B cell (primary cell): ENCODE data around the gene REPS2. TPM values are rescaled to one million over a fixed set of nuclear protein-coding genes. Genes with fewer than 3 reads are reported as not detected.

ENCODE experiments used
- ATAC-seq: fragments of 200-7000 bp; cut with Tn5 transposase; one replicate; pipeline ENCODE4 v1.10.0; 2021; ENCODE audit warnings: low read depth, mild to moderate bottlenecking, moderate number of reproducible peaks, moderate library complexity
- CTCF ChIA-PET: fragments of 350-600 bp; sonication (Branson Sonifier 250); formaldehyde crosslinking; loops from one replicate; lab custom pipeline; 2021; ENCODE audit warnings: antibody characterized with exemption, inconsistent platforms; lab: Charles Lee
- POLR2A ChIA-PET: fragments of 350-600 bp; sonication (Branson Sonifier 250); formaldehyde crosslinking; loops from one replicate; lab custom pipeline; 2021; ENCODE audit warnings: antibody characterized with exemption; lab: Charles Lee
- DNase-seq: peaks from one replicate; pipeline ENCODE4 v3.0.0; 2013
- H2AFZ ChIP-seq: 2 replicates; pipeline ENCODE4 v1.6.1; 2012; ENCODE audit warnings: mild to moderate bottlenecking, low read depth, low read length; ENCODE audit not compliant: insufficient read depth, poor library complexity, severe bottlenecking
- H3K27ac ChIP-seq, 2 donors: 1 replicate in 1 of 2; 2 replicates in 1 of 2; pipeline ENCODE4 v1.5.1; 2012 to 2013; ENCODE audit warnings: low read length in 2 of 2, mild to moderate bottlenecking in 2 of 2, moderate library complexity in 1 of 2
- H3K27me3 ChIP-seq, 4 experiments: fragments of 200-600 bp in 1 of 4; sonication (generic) in 1 of 4; replicated peaks in 1 of 4; 1 replicate in 2 of 4; 2 replicates in 2 of 4; pipeline versions ENCODE4 v1.6.1 to v1.7.0; 2013 to 2016; ENCODE audit warnings: low read length in 3 of 4, mild to moderate bottlenecking in 2 of 4, mixed read lengths in 1 of 4, moderate library complexity in 1 of 4; ENCODE audit not compliant: insufficient read depth in 4 of 4, control insufficient read depth in 3 of 4; ENCODE audit errors: control extremely low read depth in 1 of 4
- H3K36me3 ChIP-seq, 2 experiments: replicated peaks in 1 of 2; 1 replicate in 1 of 2; 2 replicates in 1 of 2; pipeline versions ENCODE4 v1.6.1 to v1.7.1; 2013; ENCODE audit warnings: low read length in 1 of 2; ENCODE audit not compliant: insufficient read depth in 2 of 2, control insufficient read depth in 1 of 2; ENCODE audit errors: control extremely low read depth in 1 of 2, extremely low read depth in 1 of 2
- H3K4me1 ChIP-seq, 2 donors: fragments of 200-600 bp in 1 of 2; sonication (generic) in 1 of 2; 1 replicate in 1 of 2; 2 replicates in 1 of 2; pipeline versions ENCODE4 v1.5.1 to v1.6.1; 2013 to 2017; ENCODE audit warnings: low read length in 2 of 2; ENCODE audit not compliant: control insufficient read depth in 2 of 2, insufficient read depth in 2 of 2
- H3K4me2 ChIP-seq: replicated peaks from 2 replicates; pipeline ENCODE3; 2012; ENCODE audit warnings: mild to moderate bottlenecking, low read depth, low read length; ENCODE audit not compliant: poor library complexity, severe bottlenecking
- H3K4me3 ChIP-seq, 5 experiments: fragments of 200-600 bp in 1 of 5; sonication (generic) in 1 of 5; 1 replicate in 3 of 5; 2 replicates in 2 of 5; pipeline versions ENCODE4 v1.5.1 to v1.7.0; 2011 to 2016; ENCODE audit warnings: low read length in 4 of 5, mild to moderate bottlenecking in 4 of 5, low read depth in 2 of 5, control low read depth in 1 of 5, moderate library complexity in 1 of 5; ENCODE audit not compliant: insufficient read depth in 1 of 5; ENCODE audit errors: control extremely low read depth in 1 of 5, extremely low read depth in 1 of 5
- H3K79me2 ChIP-seq: fragments of 200-600 bp; sonication (generic); one replicate; pipeline ENCODE4 v1.6.0; 2016; ENCODE audit warnings: low read length; ENCODE audit not compliant: control insufficient read depth, insufficient read depth
- H3K9ac ChIP-seq: fragments of 200-600 bp; sonication (generic); 2 replicates; pipeline ENCODE4 v1.6.1; 2017; ENCODE audit warnings: mild to moderate bottlenecking, low read length, moderate library complexity
- H3K9me3 ChIP-seq, 3 donors: one replicate each; pipeline versions ENCODE4 v1.6.1 to v1.7.1; 2013; ENCODE audit warnings: low read length in 2 of 3; ENCODE audit not compliant: control insufficient read depth in 2 of 3, insufficient read depth in 1 of 3; ENCODE audit errors: control extremely low read depth in 1 of 3
- H4K20me1 ChIP-seq: 2 replicates; pipeline ENCODE4 v1.6.0; 2012; ENCODE audit warnings: mild to moderate bottlenecking, low read length; ENCODE audit not compliant: insufficient read depth, control insufficient read depth, poor library complexity, severe bottlenecking
- H3K27ac Mint-ChIP-seq: one replicate; pipeline ENCODE4 v1.8.0; 2021; ENCODE audit warnings: mixed read lengths
- H3K27me3 Mint-ChIP-seq: one replicate; pipeline ENCODE4 v1.8.0; 2021; ENCODE audit warnings: mixed read lengths
- H3K4me1 Mint-ChIP-seq: one replicate; pipeline ENCODE4 v1.8.0; 2021; ENCODE audit warnings: mixed read lengths
- H3K4me3 Mint-ChIP-seq: one replicate; pipeline ENCODE4 v1.8.0; 2021; ENCODE audit warnings: mixed read lengths
- H3K9me3 Mint-ChIP-seq: one replicate; pipeline ENCODE4 v1.8.0; 2022; ENCODE audit warnings: mixed read lengths; ENCODE audit not compliant: insufficient read depth
- CTCF ChIP-seq: fragments of 200-600 bp; IDR thresholded peaks from one replicate; pipeline ENCODE4 v1.8.0; 2022; ENCODE audit warnings: antibody characterized with exemption, mild to moderate bottlenecking
- EZH2 ChIP-seq: IDR thresholded peaks from 2 replicates; pipeline ENCODE4 v1.6.1; 2012; ENCODE audit warnings: borderline replicate concordance, low read depth, mild to moderate bottlenecking, moderate library complexity, low read length; ENCODE audit not compliant: insufficient read depth, poor library complexity, severe bottlenecking
- WGBS: methylation state at CpG from one replicate; pipeline ENCODE4 v1.1.5; 2013; ENCODE audit warnings: missing lambda C conversion rate; ENCODE audit not compliant: insufficient coverage; 5-methylcytosine and 5-hydroxymethylcytosine counted together
- intact Hi-C: fragments of 100-400 bp; cut with micrococcal nuclease; formaldehyde crosslinking; loops from one replicate; pipeline ENCODE4 v1.10.0; 2022
- polyA plus RNA-seq: library from polyadenylated mRNA; depleted of rRNA; stranded (reverse); fragments of >200 nt; gene quantifications from 2 replicates; pipeline ENCODE4 v1.2.3, GENCODE V29; 2012
- total RNA-seq, 2 donors: library from RNA; stranded (reverse); fragments of 120-200 nt in 1 of 2; gene quantifications; 1 replicate in 1 of 2; 2 replicates in 1 of 2; pipeline versions ENCODE4 v1.2.3 to v1.2.4, GENCODE V29; 2013 to 2022

Gene REPS2
- total and polyA plus RNA-seq, 2 donors (not counting 1 experiment from before 2014, with no cell fraction given) = 1.1 to 4.9 TPM

GRCh38 chrX:17067534-17067933, 121.1 kb downstream of the REPS2 start:
- H3K4me2 ChIP-seq = no peak overlapping the region
- H4K20me1 ChIP-seq = no peaks in the 10 kb centered on the region
- no peak overlapping the region for H3K27ac ChIP-seq
- DNase-seq (no peak), ATAC-seq (no peak)
- CTCF ChIA-PET = no interaction called here
- Mint-ChIP-seq H3K9me3 (no peaks in the 10 kb centered on the region), H3K27ac (no peak overlapping the region), H3K4me1 (no peaks in the 10 kb centered on the region), H3K27me3 (no peaks in the 10 kb centered on the region), H3K4me3 (no peak overlapping the region)
- POLR2A ChIA-PET = no interaction called here
- intact Hi-C loops = no loop called here
- H2AFZ ChIP-seq = no peak overlapping the region
- no peaks in the 10 kb centered on the region for H3K27me3 ChIP-seq
- H3K36me3 ChIP-seq = no peaks in the 10 kb centered on the region
- no peaks in the 10 kb centered on the region for H3K9me3 ChIP-seq
- no peak overlapping the region for H3K4me3 ChIP-seq
- no peaks in the 10 kb centered on the region for H3K79me2 ChIP-seq
- no CpG with 5 or more reads among the region's 1 CpG for WGBS
- no peak for TF ChIP-seq CTCF
- no peak for TF ChIP-seq EZH2
- no peak overlapping the region for H3K9ac ChIP-seq
- H3K4me1 ChIP-seq = no peaks in the 10 kb centered on the region

- DNase-seq (no peak), ATAC-seq (no peak)
- H3K36me3 ChIP-seq = no peaks in the 10 kb centered on the region
- Mint-ChIP-seq H3K9me3 (no peaks in the 10 kb centered on the region), H3K27me3 (no peaks in the 10 kb centered on the region), H3K4me1 (no peaks in the 10 kb centered on the region), H3K27ac (no peak overlapping the region), H3K4me3 (no peak overlapping the region)
- H3K79me2 ChIP-seq = no peaks in the 10 kb centered on the region
- H4K20me1 ChIP-seq = no peaks in the 10 kb centered on the region
- no peak overlapping the region for H3K27ac ChIP-seq
- no peaks in the 10 kb centered on the region for H3K4me1 ChIP-seq
- no peak overlapping the region for H3K4me2 ChIP-seq
- no peak overlapping the region for H3K9ac ChIP-seq
- intact Hi-C loops = no loop called here
- H3K27me3 ChIP-seq = no peaks in the 10 kb centered on the region
- CTCF ChIA-PET = no interaction called here
- POLR2A ChIA-PET = no interaction called here
- TF ChIP-seq CTCF = no peak
- no peak for TF ChIP-seq EZH2
- H2AFZ ChIP-seq = no peak overlapping the region
- WGBS = no CpG with 5 or more reads among the region's 2 CpGs
- no peaks in the 10 kb centered on the region for H3K9me3 ChIP-seq
- H3K4me3 ChIP-seq = no peak overlapping the region
Measured at GRCh38 chrX:17072301-17072700, 125.8 kb downstream of the REPS2 start.
